ENCODE measurements around the gene GABRG3. TPM values are rescaled to one million over a fixed set of nuclear protein-coding genes. Genes with fewer than 3 reads are reported as not detected.

GABRG3 gene
- total and polyA plus RNA-seq, 5 donors = under 0.01 TPM; not detected in 4

DNA sequence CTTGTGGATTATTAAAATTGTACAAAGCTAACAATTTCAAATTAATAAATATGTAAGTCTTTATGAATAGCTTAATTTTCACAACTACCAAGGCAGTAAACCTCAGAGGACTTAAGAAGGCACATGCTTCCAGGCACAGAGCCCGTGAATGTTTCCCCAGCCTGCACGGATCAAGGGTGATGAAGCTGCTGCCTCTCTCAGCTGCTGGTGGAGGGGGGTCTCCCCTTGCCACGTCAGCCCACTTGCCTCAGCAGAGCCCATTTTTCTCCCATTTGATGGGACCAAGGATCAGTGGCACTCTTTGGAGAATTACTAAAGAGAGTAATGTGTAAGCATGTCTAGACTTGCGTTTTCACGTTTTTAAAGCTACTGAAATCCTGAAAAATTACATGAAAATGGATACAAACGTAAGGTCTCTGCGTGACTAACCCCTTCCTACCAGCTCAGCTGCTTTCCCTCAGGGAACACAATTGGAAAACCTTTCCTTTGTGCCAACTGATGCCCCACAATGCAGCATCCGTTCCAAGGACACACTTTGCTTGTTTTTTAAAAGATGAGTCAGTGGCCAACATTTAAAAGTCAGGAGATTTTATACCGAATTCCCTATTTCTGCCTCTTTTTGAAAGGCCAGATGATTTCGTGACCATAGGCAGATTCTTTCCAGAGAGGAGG is 494.1 kb downstream of the GABRG3 start:
- intact Hi-C loops (cut with DNase I) = no loop called here
- WGBS = 48% methylated on average over 10 of the region's 10 CpGs
- no peak overlapping the region for H3K4me3 ChIP-seq (ENCODE audit: low read length)

DNA sequence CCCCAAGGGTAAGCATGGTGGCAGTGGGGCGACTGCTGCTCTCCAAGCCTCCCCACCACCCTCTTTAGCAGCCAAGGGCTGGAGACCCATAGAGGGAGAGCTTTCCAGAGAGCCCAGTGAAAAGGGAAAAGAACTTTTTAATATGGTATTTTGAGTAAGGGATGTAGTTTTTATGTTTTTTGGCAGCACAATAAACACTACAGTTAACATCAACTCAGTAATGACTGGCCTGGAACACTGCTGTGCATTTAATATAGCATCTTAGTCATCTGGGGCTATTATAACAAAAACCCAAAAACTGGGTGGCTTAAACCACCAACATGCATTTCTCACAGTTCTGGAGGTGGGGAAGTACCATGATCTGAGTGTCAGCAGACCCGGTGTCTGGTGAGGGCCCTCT is 495.8 kb downstream of the GABRG3 start:
- Histone ChIP-seq H3K27me3 (ENCODE audit: control insufficient read depth, insufficient read depth) (no peaks in the 10 kb centered on the region), H3K9me3 (ENCODE audit: control insufficient read depth, low read length) (no peaks in the 10 kb centered on the region), H3K4me3 (ENCODE audit: low read length) (no peak overlapping the region), H3K27ac (ENCODE audit: low read length) (no peak overlapping the region), H3K4me1 (ENCODE audit: control insufficient read depth, insufficient read depth, low read length) (no peaks in the 10 kb centered on the region)
- 70% methylated on average over 2 of the region's 2 CpGs for WGBS
- DNase-seq (no peak), ATAC-seq (no peak)
- intact Hi-C loops (cut with DNase I) = no loop called here

More for the DNA sequence above, 494.1 kb downstream of the GABRG3 start:
- H3K9me3 ChIP-seq (ENCODE audit: control insufficient read depth, low read length) = no peaks in the 10 kb centered on the region
- H3K4me1 ChIP-seq (ENCODE audit: control insufficient read depth, insufficient read depth, low read length) = no peaks in the 10 kb centered on the region
- DNase-seq (no peak), ATAC-seq (no peak)
- no peak overlapping the region for H3K27ac ChIP-seq (ENCODE audit: low read length)
- H3K27me3 ChIP-seq (ENCODE audit: control insufficient read depth, insufficient read depth) = no peaks in the 10 kb centered on the region

DNA sequence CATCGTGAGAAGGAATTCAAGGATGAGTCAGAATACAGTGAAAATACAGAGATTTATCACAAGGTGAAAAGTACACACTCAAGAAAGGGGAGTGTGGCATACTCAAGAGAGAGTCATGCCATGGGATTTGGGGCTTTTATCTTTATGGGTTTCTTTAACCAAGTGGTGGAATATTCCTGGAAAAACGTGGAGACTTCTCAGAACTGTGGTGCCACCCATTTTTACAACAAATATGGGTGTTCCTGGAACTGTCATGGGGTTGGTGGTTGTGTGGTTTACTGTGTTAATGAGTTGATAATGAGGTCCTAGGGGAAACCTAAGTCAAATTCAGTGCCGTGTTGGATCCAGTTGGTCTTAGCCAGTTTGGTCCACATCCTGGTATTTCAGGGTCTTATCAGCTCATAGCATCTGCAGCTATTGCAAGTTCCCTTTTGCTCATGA is 497.2 kb downstream of the GABRG3 start:
- ATAC-seq = no peak
- no peak for DNase-seq
- H3K9me3 ChIP-seq (ENCODE audit: control insufficient read depth, low read length) = no peaks in the 10 kb centered on the region
- H3K27me3 ChIP-seq (ENCODE audit: control insufficient read depth, insufficient read depth) = no peaks in the 10 kb centered on the region
- no peak overlapping the region for H3K4me3 ChIP-seq (ENCODE audit: low read length)
- intact Hi-C loops (cut with DNase I) = no loop called here
- WGBS = 49% methylated on average over 3 of the region's 3 CpGs
- H3K4me1 ChIP-seq (ENCODE audit: control insufficient read depth, insufficient read depth, low read length) = no peaks in the 10 kb centered on the region
- H3K27ac ChIP-seq (ENCODE audit: low read length) = no peak overlapping the region

DNA sequence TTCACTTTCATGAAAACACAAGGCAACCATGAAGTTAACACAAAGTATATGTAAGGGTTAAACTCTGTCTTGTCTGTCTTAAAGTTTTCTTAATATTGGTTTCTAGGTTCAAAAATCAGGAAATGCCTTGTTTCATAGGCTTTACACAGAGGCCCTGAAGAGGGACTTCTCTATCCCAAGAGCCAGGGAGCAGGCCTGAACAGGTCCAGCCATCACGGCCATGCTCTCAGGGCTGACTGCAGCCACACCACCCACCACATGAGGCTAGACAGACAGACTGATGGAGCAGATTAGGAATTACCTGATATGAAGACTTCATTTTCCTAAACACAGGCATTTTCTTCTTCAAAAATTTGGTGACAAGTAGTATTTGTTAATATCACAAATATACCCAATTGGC is 502.9 kb downstream of the GABRG3 start:
- ATAC-seq (no peak), DNase-seq (no peak)
- no peaks in the 10 kb centered on the region for H3K9me3 ChIP-seq (ENCODE audit: control insufficient read depth, low read length)
- no peaks in the 10 kb centered on the region for H3K4me1 ChIP-seq (ENCODE audit: control insufficient read depth, insufficient read depth, low read length)
- H3K27ac ChIP-seq (ENCODE audit: low read length) = no peak overlapping the region
- intact Hi-C loops (cut with DNase I) = no loop called here
- WGBS = 78% methylated on average over 1 of the region's 1 CpG
- no peaks in the 10 kb centered on the region for H3K27me3 ChIP-seq (ENCODE audit: control insufficient read depth, insufficient read depth)
- H3K4me3 ChIP-seq (ENCODE audit: low read length) = no peak overlapping the region

DNA sequence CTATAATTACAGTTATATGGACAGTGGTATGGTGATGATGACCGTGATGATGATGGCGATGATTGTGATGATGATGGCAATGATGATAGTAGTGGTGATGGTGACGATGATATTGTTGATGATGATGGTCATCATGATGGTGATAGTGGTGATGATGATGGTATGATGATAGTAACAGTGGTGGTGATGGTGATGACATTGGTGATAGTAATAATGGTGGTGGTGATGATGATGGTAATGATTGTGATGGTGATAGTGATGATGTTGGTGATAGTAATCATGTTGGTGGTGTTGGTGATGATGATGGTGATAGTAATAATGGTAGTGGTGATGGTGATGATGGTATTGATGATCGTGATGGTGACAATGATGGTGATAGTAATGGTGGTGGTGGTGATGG is 504.4 kb downstream of the GABRG3 start:
- no peak overlapping the region for H3K27ac ChIP-seq (ENCODE audit: low read length)
- no peaks in the 10 kb centered on the region for H3K9me3 ChIP-seq (ENCODE audit: control insufficient read depth, low read length)
- no peak overlapping the region for H3K4me3 ChIP-seq (ENCODE audit: low read length)
- ATAC-seq = no peak
- intact Hi-C loops (cut with DNase I) = no loop called here
- no peaks in the 10 kb centered on the region for H3K27me3 ChIP-seq (ENCODE audit: control insufficient read depth, insufficient read depth)
- no peaks in the 10 kb centered on the region for H3K4me1 ChIP-seq (ENCODE audit: control insufficient read depth, insufficient read depth, low read length)
- DNase-seq = no peak
- 93% methylated on average over 4 of the region's 4 CpGs for WGBS

DNA sequence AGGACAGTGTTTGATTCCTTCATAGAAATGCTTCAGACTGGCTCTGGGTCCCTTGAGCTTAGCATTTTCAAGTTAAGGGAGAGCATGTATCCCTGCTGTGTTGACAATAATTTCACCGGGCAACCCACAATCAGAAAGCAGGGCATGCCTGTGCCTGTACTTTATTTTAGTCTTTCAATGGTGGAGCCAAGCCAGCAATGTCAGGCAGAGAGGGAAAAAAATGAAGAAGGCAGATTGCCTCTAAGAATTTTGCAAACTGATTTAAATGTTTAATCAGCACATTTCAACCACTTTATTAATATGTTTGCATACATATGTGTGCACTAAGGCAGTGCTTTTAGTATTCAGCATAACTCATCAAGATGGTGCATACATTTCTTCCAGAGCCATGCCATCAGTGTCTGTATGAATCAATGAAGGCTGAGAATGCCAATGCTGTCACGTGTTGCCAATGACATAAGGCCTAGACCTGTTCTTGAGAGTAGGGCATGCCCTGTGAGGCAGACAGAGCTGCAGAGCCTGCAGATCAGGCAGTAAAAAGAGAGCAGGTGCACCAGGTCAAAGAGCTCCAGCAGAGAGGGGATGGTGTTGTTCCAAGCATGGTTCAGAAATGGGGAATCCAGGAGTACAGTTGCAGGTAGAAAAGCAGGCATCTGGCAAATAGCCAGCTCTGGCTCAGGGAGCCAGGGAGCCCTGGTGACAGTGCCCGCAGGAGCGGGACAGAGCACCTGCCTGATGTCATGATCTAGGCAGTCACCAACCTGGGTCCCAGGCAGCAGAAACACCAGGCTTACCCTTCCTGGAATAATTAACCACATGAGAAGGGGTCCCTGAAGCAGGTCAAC is 508.5 kb downstream of the GABRG3 start:
- H3K27ac ChIP-seq (ENCODE audit: low read length) = no peak overlapping the region
- no peaks in the 10 kb centered on the region for H3K4me1 ChIP-seq (ENCODE audit: control insufficient read depth, insufficient read depth, low read length)
- no peak overlapping the region for H3K4me3 ChIP-seq (ENCODE audit: low read length)
- no peaks in the 10 kb centered on the region for H3K9me3 ChIP-seq (ENCODE audit: control insufficient read depth, low read length)
- DNase-seq = no peak
- WGBS = 72% methylated on average over 4 of the region's 4 CpGs
- no peaks in the 10 kb centered on the region for H3K27me3 ChIP-seq (ENCODE audit: control insufficient read depth, insufficient read depth)
- intact Hi-C loops (cut with DNase I) = no loop called here
- ATAC-seq = peak; percentile 71 to 79

DNA sequence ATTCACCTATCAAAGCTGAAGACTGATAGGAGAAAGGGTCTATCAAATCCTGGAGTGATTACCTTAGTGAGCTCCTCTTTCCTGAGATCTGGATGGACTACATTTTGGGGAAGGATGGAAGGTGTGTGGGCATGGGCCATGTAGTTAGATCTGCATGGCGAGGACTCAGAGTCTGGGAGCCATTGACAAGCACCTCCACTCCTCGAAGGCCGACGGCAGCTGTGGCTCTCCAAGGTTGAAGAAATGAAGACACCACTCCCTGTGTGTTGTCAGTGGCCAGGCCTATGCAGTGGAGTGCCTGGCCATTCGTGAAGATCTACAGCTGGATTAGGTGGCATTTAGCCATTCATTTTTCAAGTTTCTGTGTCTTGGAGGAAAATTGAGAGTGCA is 509.2 kb downstream of the GABRG3 start:
- intact Hi-C loops (cut with DNase I) = no loop called here
- ATAC-seq = no peak
- Histone ChIP-seq H3K4me1 (ENCODE audit: control insufficient read depth, insufficient read depth, low read length) (no peaks in the 10 kb centered on the region), H3K9me3 (ENCODE audit: control insufficient read depth, low read length) (no peaks in the 10 kb centered on the region), H3K27me3 (ENCODE audit: control insufficient read depth, insufficient read depth) (no peaks in the 10 kb centered on the region), H3K4me3 (ENCODE audit: low read length) (no peak overlapping the region), H3K27ac (ENCODE audit: low read length) (no peak overlapping the region)
- DNase-seq = no peak
- 74% methylated on average over 5 of the region's 5 CpGs for WGBS

DNA sequence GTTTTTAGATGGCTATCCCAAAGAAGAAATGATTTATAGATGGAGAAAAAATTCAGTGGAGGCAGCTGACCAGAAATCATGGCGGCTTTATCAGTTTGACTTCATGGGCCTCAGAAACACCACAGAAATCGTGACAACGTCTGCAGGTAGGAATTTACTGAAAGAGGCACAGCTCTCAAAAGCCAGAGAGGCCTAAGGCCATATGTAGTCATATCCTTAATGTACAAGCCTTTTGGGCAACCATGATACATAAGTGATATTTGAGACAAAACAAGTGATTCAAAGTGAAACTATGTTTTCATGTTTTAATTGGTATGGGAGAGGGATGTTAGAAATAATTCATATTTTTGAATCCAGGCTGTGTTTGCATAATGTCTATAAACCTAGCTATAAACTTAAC is 509.7 kb downstream of the GABRG3 start:
- Histone ChIP-seq H3K9me3 (ENCODE audit: control insufficient read depth, low read length) (no peaks in the 10 kb centered on the region), H3K27me3 (ENCODE audit: control insufficient read depth, insufficient read depth) (no peaks in the 10 kb centered on the region), H3K4me3 (ENCODE audit: low read length) (no peak overlapping the region), H3K4me1 (ENCODE audit: control insufficient read depth, insufficient read depth, low read length) (no peaks in the 10 kb centered on the region), H3K27ac (ENCODE audit: low read length) (no peak overlapping the region)
- ATAC-seq (no peak), DNase-seq (no peak)
- 84% methylated on average over 3 of the region's 3 CpGs for WGBS
- intact Hi-C loops (cut with DNase I) = no loop called here

DNA sequence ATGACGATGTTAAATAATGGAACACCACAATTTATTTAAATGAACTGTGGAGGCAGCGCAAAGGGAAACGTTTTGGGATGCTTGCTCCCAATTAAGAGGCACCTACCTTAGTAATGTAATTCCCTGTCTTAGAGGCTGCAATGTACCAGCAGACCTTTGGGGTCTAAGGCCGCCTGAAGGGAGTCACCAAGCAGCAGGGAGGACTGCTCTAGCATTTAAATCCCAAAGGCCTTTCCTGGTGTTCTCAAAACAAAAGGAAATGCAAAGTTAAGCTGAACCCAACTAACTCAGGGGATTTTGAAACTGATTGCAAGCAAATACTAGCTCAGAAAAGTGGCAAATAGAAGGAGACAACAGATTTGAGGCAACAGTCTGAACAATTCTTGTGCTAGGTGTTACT is 510.8 kb downstream of the GABRG3 start:
- Histone ChIP-seq H3K4me1 (ENCODE audit: control insufficient read depth, insufficient read depth, low read length) (no peaks in the 10 kb centered on the region), H3K4me3 (ENCODE audit: low read length) (no peak overlapping the region), H3K9me3 (ENCODE audit: control insufficient read depth, low read length) (no peaks in the 10 kb centered on the region), H3K27me3 (ENCODE audit: control insufficient read depth, insufficient read depth) (no peaks in the 10 kb centered on the region), H3K27ac (ENCODE audit: low read length) (no peak overlapping the region)
- DNase-seq (no peak), ATAC-seq (no peak)
- intact Hi-C loops (cut with DNase I) = no loop called here
- 60% methylated on average over 4 of the region's 4 CpGs for WGBS

DNA sequence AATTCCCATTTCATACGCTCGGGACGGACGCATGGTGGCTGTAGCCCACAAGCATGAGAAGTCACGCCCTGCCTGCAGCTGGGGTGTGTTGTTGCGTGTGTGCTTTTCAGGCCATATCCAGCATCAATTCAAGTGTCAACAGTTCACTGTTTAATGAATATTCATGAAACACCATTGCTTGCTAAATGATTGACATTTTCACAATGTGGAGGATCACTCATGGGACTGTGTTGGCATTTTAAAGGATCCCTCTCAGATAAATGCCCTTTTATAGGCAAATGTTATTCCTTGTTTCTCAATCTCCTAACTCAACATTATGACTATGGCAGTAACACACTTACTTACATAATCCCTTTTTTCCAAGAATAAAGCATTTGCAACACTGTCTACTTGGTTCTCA is 511.3 kb downstream of the GABRG3 start:
- H3K9me3 ChIP-seq (ENCODE audit: control insufficient read depth, low read length) = no peaks in the 10 kb centered on the region
- ATAC-seq (no peak), DNase-seq (no peak)
- intact Hi-C loops (cut with DNase I) = no loop called here
- H3K27ac ChIP-seq (ENCODE audit: low read length) = no peak overlapping the region
- H3K27me3 ChIP-seq (ENCODE audit: control insufficient read depth, insufficient read depth) = no peaks in the 10 kb centered on the region
- WGBS = 91% methylated on average over 6 of the region's 6 CpGs
- H3K4me3 ChIP-seq (ENCODE audit: low read length) = no peak overlapping the region
- H3K4me1 ChIP-seq (ENCODE audit: control insufficient read depth, insufficient read depth, low read length) = no peaks in the 10 kb centered on the region

DNA sequence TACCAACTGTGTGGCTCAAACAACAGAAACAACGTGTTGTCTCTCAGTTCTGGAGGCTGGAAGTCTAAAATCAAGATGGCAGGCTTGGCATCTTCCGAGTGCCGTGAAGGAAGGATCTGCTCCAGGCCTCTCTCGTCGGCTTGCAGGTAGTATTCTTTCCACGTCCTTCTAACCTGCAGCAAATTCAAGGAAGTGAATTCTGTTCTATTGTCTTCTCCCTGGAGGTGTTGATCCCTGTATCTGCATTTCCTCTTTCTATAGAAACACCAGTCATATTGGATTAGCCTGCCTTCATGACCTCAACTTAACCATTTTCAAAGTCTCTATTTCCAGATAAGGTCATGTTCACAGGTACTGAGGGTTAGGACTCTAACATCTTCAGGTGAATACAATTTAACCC is 512.1 kb downstream of the GABRG3 start:
- DNase-seq = no peak
- H3K9me3 ChIP-seq (ENCODE audit: control insufficient read depth, low read length) = no peaks in the 10 kb centered on the region
- no peak overlapping the region for H3K4me3 ChIP-seq (ENCODE audit: low read length)
- no peaks in the 10 kb centered on the region for H3K4me1 ChIP-seq (ENCODE audit: control insufficient read depth, insufficient read depth, low read length)
- 76% methylated on average over 6 of the region's 6 CpGs for WGBS
- intact Hi-C loops (cut with DNase I) = no loop called here
- H3K27me3 ChIP-seq (ENCODE audit: control insufficient read depth, insufficient read depth) = no peaks in the 10 kb centered on the region
- ATAC-seq = no peak
- no peak overlapping the region for H3K27ac ChIP-seq (ENCODE audit: low read length)
